ENCODE results near the gene TTC23L.
"Not testable (repeated sequence)": the region's sequence is repeated elsewhere in the genome, so short reads cannot be mapped to it uniquely, and the experiment has no call there.

Gene TTC23L, protein sequence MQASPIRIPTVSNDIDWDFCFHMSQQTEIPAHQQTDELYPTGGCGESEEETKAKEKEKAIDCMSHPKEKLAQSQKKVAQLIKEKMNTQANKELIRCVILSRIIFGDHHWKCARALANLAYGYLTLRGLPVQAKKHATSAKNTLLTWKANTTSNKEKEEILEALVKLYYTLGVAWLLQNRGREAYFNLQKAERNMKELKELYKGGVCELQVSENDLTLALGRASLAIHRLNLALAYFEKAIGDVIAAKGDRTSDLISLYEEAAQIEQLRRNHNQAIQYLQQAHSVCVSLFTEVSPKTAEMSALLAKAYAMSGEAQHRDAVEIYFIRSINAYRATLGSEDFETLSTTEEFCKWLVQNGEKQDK

DNA sequence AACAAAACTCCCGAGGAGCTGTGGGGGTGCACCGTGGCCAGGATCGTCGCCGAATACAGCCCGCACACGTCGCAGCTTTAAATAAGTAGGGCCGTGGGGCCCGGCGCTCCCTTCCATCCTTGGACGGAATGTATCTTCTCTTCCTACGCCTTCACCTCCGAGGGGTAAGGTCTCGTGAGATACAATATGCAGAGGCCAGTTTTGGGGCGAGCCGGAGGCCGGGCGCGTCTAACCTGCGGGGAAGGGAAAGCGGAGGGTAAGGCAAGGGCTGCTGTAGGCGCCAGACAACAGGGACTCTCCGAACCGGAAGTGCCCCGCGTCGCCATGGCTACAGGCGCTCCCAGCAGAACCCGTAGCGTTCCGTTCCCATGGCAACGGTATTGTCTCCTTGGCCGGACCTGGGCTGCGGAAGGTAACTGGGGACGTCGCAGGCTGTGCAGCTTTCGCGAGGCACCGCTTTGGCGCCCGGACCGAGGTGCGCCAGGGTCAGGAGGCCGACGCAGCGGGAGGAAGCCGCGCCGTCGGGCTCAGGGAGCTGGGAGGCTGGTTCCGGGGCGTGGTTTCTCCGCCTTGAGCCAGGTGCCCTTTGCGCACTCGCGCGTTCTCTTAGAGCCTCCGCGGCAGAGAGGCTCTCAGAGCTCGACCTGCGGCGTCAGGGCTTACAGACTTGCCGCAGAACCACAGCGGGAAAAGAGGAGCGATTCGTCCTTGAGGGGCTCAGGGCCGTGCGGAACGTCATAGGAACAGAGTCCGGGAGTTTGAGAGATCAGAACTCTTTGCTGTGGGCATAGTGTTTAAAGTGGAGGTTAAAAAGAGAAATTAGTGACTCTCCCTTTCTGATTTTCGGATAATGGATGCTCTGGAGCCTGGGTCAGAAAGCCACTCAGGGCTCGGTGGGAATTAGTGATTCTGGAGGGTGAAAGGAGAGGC is at the start of gene TTC23L:
Gene TTC23L, plus strand, starts transcription at position 380 of the 930 bp plus-strand sequence. CDS start 1,508 bp downstream, outside the sequence.
- DNase-seq = no peak

DNA sequence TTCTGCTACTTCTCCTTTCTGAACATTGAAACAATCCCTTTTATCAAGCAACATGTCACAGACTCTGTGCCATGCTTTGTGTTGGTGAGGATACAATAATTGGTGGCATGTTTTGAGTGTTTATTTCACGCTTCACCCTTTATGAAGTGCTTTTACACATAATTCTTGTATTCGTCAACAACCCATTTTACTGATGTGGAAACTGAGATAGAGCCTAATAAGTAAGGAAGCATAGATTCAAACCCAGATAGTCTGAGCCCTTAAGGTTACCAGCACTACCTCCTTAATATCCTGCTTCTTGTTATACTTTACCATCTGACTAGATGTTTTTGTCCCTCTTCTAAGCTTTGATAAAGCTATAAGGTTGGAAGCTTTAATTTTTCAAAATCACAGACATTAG is 49.3 kb upstream of the TTC23L start:
- no peak for DNase-seq

DNA sequence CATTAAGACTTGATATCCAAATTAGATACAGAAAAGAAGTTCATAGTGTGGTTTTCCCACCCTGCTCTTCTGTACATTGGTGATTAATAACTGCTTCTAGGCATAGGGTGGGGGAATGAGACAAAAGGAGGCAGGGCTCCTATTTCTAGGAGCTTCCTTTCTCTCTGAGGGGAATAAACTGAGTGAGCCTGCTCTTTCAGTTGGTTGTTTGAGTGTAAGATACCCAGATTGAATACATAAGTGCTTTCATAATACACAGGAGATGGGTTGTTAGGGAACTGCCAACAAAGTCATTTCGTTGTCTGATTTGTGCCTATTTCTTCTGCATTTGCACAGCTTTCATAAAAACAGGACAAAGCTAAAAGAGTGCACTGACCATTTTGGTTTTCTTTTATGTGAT is 48.9 kb upstream of the TTC23L start:
- DNase-seq = no peak

DNA sequence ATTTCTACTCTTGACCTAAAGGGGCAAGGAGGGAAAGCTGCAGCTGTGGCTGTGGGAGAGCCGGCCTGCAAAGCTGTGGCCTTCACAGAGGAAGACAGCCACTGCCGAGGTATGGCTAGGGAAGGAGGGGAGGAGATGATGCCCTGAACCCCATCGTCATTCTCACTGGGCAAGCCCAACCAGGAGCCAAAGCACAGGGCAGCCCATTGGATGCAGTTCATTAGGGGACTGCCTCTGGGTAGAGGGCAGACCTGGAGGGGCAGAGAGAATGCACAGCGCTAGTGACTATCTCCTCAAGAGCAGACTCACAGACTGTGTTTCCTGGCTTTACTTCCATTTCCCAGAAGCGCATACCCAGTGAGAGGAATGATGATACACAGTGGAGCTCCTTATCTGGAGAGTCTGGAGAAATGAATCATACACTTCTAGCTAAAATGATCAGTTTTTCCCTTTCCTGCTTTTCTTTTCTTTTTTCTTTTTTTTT is 47.2 kb upstream of the TTC23L start:
- DNase-seq = no peak

DNA sequence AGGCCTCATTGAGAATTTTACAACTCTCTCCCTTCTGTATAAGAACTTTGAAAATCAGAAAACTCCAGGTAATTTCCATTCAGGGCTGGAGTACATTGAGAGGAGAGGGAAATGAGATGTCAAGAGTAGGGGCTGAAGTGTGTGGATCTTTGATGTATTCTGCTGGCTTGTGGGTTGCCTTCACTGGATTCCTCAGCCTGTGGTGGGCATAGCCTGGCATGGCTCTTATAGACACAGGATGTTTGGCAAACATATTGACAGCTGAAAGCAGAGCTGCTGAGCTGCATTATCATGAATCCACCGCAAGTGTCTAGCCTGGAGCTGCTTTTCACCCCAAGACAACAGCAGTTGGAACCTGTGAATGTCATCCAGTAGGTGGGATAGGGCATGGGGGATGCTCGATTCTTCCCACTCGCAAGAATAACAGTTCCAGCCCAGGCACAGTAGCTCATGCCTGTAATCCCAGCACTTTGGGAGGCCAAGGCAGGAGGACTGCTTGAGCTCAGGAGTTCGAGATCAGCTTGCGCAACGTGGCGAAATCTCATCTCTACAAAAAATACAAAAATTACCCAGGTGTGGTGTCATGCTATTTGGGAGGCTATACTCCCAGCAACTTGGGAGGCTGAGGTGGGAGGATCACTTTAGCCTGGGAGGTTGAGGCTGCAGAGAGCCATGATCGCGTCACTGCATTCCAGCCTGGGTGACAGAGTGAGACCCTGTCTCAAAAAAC is 36.0 kb upstream of the TTC23L start:
- DNase-seq = no peak

DNA sequence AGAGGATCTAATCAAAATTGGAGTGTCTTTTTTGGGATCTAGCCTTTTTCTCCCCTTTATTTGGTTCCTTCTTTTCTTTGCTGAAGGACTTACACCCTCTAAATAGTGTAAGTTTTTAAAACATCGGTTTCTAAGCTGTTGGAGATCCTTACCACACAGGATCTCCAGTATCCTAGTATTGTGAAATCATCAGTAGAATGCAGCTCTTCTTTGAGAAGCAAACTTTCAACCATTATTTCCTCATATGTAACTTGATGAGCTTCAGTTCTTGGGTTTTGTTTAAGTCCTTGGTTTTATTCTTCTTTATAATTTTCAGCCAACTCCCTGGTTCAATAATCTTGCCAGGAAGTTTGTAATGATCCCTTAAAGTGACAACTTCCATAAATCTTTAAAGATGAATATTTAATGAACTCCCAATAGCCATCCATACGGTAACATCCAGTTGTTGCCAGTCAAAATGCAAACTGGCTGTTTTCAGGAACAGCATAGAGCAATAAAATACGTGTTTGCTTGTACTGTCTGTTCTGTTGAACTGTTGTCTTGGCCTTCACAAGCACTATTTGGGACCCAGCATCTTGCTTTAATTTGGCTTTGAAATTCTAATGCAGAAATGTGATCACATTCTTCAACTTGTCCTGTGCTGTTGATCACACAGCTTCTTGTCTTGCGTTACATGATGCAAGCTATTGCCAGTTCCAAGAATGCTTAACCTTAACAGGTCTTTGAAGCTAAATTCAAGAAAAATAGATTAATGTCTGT is 34.8 kb upstream of the TTC23L start:
- no peak for DNase-seq

DNA sequence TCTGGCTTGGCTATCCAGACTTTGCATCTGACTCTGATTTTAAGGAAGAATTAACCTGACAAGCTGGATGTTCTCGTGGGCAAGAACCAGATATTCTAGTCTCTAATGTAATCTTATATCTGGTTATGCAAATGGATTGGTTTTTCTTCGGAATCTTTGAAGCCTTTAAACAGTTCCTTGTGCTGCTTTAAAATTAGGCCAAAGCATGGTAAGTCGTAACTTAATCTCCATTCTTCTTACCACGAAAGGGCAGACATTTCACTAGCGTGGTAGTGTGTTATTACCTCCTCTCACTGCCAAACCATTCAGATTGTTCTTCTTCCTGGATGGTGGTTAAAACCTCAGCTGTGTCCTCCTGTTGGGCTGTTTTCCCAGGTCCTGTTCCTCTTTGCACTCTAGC is 34.1 kb upstream of the TTC23L start:
- no peak for DNase-seq

DNA sequence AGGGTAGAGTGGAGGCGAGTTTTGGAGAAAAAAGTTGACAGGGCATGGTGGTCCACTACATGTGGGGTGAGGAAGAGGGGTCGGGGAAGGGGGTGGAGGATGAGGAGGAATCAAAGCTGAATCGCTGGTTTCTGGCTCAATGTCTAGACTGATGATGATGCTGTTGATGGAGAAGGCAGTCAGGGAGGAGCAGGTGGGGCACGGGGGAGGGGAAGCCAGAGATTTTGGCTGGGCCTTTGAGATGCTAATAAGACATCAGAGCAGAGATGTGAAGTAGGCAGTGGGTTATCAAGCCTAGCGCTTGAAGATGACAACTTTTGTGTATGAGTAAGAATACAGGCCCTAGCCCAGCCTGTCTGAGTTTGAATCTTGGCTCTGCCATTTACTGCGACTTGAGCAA is 32.4 kb upstream of the TTC23L start:
- DNase-seq = no peak

DNA sequence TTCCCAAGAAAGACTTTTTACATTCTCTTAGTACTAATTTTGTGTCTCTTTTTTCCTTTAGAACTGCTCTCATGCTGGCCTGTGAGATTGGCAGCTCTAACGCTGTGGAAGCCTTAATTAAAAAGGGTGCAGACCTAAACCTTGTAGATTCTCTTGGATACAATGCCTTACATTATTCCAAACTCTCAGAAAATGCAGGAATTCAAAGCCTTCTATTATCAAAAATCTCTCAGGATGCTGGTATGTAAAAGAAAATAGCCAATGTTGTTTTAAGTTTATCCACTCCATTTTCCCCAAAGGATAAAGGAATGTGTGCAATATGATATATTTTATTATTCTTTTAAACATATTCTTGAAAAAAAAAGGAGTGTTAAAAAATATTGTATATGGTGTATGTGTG is 27.3 kb upstream of the TTC23L start:
- DNase-seq = no peak

DNA sequence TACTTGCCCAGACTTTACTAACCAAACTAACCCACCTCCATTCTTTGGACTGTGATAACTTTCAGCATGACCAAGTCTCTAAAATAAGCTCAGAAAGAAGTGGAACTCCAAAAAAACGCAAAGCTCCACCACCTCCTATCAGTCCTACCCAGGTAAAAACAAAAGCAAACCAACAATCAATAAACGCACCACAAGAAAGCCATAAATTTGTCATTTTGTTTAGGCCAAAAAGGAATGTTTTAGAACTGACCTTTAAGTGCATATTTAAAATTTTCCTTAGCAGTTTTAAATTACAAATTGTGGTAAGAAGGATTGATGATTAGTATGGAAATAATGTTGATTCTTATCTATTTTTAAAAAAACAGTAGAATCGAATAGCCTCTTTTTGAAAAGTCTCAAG is 25.5 kb upstream of the TTC23L start:
- no peak for DNase-seq

DNA sequence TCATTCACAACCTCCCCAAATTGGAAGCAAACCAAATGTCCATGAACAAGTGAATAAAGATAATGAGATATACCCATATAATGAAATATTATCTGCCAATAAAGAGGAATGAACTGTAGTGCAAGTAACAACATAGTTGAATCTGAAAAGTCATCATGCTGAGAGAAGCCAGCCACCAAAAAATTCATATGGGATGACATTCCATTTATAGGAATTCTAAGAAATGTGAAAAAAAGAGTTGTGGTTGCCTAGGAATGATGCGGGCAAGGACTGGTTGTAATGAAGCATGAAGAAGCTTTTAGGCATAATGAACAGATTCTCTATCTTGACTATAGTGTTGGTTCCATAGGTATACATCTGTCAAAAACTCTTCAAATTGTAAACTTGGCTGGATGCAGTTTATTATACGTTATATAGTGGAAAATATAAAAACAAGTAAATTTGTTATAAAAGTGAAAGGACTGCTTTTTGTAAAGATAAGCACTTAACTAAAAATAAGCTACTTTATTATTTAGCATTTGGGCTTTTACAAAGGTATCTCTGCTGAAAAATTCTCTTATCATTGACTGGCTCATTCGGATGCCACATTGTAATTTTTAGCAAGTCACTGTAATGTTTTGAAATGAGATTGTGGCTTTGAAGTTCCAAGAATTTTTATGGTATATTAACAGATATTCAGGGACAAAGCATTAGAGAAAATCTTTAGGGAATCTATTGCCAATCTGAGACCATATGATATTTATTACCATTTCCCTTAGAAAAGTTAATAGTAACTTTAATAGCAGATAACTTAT is 21.2 kb upstream of the TTC23L start:
- DNase-seq = no peak

DNA sequence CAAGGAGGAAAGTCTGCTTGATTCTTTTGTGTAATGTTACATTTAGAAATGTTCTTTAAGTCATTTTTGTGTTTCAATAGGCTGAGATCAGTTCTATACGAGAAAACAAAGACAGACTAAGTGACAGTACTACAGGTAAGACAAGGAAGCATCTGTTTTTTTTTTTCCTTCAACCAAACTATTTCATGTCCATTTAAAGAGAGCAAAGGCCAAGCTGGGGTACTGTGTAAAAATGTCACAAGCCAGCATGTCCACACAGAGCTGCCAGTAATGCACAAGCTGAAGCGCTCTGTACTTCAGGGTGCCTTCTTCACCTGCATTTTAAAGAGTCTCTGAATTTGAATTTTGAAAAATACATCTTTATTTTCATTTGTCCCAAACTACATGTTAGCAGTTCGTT is 20.2 kb upstream of the TTC23L start:
- DNase-seq = no peak

DNA sequence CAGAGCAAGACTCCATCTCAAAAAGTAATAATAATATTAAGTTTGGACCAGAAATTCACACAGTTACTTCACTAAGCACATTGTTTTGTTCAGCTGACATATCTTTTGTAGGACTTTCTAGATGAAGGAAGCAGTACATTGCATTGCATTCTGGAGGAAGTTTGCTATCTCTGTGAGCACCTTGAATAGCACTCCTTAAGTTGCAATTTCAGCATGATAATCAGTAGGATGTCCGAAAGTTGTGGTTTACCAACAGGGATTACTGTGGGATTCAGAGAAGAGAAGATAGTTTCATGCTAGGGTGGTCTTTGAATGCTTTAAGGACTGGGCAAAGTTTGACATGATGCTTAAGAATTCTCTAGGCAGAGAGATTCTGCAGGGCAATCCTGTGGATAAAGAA is 18.4 kb upstream of the TTC23L start:
- DNase-seq = no peak

DNA sequence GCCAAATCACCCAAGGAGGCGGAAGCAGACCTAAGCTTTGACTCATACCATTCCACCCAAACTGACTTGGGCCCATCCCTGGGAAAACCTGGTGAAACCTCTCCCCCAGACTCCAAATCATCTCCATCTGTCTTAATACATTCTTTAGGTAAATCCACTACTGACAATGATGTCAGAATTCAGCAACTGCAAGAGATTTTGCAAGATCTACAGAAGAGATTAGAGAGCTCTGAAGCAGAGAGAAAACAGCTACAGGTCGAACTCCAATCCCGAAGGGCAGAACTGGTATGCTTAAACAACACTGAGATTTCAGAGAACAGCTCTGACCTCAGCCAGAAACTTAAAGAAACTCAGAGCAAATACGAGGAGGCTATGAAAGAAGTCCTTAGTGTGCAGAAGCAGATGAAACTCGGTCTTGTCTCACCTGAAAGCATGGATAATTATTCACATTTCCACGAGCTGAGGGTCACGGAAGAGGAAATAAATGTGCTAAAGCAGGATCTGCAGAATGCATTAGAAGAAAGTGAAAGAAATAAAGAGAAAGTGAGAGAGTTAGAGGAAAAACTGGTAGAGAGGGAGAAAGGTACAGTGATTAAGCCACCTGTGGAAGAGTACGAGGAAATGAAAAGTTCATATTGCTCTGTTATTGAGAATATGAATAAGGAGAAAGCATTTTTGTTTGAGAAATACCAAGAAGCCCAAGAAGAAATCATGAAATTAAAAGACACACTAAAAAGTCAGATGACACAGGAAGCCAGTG is 15.8 kb upstream of the TTC23L start:
- no peak for DNase-seq

DNA sequence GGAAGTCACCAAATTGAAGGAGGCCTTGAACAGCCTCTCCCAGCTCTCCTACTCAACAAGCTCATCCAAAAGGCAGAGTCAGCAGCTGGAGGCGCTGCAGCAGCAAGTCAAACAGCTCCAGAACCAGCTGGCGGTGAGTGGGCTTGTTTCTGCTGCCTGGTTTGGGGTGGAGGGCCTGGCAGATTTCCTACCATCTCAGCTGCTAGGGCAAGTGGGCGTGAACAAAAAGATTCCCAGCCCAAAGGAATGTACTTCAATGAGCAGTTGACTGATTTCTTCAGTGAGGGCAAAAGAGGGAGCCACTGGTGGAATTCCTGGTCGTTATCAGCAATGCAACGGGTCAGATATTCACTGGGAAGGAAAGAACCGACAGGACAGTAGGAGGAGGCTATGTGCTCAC is 12.6 kb upstream of the TTC23L start:
- DNase-seq = no peak

DNA sequence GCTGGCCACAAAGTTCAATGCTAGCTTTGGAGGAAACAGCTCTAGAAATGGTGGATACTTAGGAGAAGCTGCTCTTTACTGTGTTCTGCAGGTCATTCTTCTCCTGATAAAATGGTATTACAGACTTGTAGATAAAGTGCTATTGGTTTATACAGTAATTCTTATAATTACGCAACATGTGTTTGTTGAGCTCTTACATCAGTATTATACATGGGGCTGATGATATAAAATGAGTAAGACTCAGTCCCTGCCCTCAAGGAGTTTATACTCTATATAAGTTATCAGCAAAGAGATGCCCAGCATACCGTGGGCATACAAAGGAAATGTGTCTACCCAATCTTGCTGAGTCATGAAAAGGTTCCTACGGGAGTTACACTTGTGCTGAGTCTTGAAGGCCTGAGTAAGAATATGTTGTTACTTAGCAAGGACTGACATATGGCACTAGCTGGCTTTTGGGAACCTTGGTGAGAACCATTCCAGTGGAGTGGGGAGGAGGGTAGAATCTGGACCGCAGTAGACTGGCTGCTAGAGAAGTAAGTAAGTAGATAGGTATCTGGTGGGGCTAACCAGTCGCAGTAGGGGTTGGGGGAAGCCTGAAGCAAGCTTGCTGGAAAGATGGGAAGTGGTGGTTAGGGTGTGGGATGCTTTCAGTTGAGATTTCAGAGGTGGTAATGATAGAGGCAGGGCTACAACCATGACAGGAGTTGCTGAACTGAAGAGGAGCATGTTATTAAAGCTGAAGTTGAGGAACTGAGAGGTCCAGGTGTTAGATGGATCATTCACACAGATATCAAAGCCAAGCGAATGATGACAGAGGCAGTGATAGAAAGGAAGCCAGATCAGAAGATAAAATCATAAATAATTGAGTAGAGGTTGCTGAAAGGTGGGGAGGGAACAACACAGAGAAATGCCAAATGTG is 11.1 kb upstream of the TTC23L start:
- no peak for DNase-seq

DNA sequence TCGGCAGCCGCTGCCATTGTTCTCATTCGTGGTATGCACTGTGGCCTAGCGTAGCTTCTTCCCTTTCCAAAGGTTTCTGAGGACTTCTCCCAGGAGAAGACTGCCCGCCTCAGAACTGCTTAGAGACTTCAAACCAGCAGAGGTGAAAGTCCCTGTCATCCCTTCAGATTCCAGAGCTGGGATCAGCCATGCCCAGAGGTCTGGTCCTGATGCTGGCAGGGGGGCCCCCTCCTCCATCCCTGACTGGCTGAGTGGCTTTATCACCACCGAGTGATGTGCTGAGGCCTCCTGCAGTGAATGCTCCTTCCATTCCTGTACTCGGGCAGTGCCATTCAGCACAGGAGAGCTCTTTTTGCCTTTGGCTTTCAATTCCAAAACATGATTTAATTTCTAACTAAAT is 8.1 kb upstream of the TTC23L start:
- DNase-seq = not testable (repeated sequence)

DNA sequence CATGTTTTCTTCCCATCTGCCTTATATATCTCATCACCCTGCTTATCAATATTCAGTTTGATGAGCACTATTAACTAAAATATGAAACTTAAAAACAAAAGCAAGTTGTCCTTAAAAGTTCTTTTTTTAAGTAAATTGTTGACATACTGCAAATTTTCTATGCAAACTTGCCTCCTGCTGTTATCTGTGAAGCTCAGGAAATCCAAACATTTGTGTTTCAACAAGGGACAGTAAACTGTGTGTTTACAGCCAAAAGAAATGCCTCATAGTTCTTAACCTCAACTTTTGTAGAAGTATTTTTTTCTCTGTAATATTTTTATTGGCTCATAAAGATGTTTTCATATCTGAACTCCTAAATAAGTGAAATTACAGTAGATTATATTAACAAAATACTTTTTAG is 7.7 kb upstream of the TTC23L start:
- DNase-seq = no peak

DNA sequence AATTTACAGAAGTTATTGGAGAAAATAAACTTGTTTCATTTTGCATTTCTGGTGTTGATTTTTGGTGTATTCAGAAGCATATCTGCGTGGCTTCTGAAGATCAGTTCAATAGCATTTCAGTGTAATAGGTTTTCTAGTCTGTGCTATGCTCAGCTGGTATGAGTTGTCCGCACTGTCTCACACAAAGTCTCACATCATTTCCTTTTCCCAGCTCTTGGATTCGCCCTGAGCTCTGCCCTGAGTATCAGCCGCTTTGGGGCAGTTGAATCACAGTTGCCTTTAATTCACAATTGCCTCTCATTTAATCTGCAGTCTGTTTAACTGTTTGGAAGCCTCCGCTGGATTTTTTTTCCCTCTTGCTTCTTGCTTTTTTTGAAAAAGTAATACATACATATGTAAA is 6.4 kb upstream of the TTC23L start:
- DNase-seq = no peak

DNA sequence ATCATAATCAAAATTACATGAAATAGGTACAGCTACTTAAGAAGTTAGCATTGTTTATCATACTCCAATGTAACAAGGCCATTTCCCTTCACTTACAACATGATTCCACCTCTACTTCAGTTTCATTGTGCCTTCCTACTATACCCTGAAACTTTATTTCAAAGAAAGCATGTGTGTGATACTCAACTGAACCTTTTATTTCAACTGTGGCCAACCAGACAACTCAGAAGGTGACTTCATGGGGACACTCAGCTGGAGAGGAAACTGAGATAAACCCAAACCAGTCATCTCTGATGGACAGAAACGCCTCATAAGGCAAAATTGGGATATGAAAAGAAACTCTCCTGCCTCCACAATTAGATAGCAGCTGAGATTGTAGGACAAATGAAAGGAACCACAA is 5.9 kb upstream of the TTC23L start:
- no peak for DNase-seq
